DOHH2 (cell line): ENCODE data around the gene GABRE.

Source experiments
- CTCF ChIP-seq: fragments of 200-600 bp; sonication (generic); IDR thresholded peaks from one replicate; pipeline ENCODE4 v1.5.1; 2014; ENCODE audit warnings: antibody characterized with exemption, mild to moderate bottlenecking, low read depth, low read length; ENCODE audit not compliant: poor library complexity, severe bottlenecking
- EZH2phosphoT487 ChIP-seq: fragments of 200-600 bp; sonication (generic); IDR thresholded peaks from 2 replicates; pipeline ENCODE4 v1.6.1; 2017; ENCODE audit warnings: borderline replicate concordance, mild to moderate bottlenecking, antibody characterized with exemption, low read length, moderate library complexity, mixed read lengths

- no peak for TF ChIP-seq CTCF
- no peak for TF ChIP-seq EZH2phosphoT487
Observed at GRCh38 chrX:151970027-151970426, 4.4 kb downstream of the GABRE start.
